AG10803 (cell line): ENCODE results near the gene FRRS1L.
A peak's percentile ranks its signal among the peaks of the same experiment; 100 is the strongest.

Experiments
- DNase-seq: peaks from one replicate; pipeline ENCODE4 v3.0.0; 2010; ENCODE audit warnings: low read depth
- H3K4me3 ChIP-seq: 2 replicates; pipeline ENCODE4 v1.5.1; 2011; ENCODE audit warnings: mild to moderate bottlenecking, low read length, control low read depth
- CTCF ChIP-seq: conservative IDR thresholded peaks from 2 replicates; pipeline ENCODE4 v1.5.1; 2011; ENCODE audit warnings: mild to moderate bottlenecking, low read length, control low read depth, inconsistent platforms

The FRRS1L gene

GRCh38 chr9:109164042-109164441 lies 3.0 kb downstream of the FRRS1L start:
- no peak for DNase-seq

GRCh38 chr9:109163194-109163593 lies 3.9 kb downstream of the FRRS1L start:
- TF ChIP-seq CTCF, result no peak
- H3K4me3 ChIP-seq, result no peak overlapping the region
- no peak for DNase-seq

More at GRCh38 chr9:109164042-109164441, 3.0 kb downstream of the FRRS1L start:
- no peak overlapping the region for H3K4me3 ChIP-seq
- no peak for TF ChIP-seq CTCF

DNA sequence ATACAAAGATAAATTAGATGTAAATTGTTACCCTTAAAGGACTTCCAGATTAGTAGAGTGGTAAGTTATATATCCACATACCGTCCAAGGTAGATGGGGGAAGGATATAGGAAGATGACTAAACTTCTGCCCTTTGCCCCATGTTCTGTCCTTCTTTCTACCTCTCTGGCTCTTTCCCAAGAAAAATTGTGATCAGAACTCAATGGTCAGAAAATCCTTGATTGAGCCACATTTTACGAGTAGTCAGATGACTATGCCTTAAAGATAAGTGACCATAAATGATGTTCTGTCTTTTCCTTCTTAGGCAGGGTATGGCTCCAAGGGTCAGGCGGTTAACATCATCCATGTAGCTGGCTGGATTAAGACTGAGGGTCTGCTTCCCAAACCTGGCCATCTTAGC lies 4.4 kb downstream of the FRRS1L start:
- DNase-seq, result no peak
- no peak for TF ChIP-seq CTCF
- no peak overlapping the region for H3K4me3 ChIP-seq

- TF ChIP-seq CTCF, result no peak
- no peak for DNase-seq
- no peak overlapping the region for H3K4me3 ChIP-seq
Measured at GRCh38 chr9:109161471-109161870, 5.6 kb downstream of the FRRS1L start.

DNA sequence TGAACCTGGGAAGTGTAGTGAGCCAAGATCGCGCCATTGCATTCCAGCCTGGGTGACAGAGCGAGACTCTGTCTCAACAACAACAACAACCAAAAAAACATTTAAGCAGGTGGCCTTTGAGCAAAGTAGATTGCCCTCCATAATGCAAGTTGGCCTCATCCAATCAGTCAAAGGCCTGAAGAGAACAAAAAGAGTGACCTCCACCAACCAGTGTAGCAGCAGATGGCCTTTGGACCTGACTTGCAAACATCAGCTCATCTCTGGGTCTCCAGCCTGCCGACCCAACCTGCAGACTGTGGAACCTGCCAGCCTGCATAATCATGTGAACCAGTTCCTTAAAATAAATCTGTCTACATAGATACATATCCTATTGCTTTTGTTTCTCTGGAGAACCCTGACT lies 7.5 kb downstream of the FRRS1L start:
- no peak overlapping the region for H3K4me3 ChIP-seq
- TF ChIP-seq CTCF, result no peak
- DNase-seq, result no peak

DNA sequence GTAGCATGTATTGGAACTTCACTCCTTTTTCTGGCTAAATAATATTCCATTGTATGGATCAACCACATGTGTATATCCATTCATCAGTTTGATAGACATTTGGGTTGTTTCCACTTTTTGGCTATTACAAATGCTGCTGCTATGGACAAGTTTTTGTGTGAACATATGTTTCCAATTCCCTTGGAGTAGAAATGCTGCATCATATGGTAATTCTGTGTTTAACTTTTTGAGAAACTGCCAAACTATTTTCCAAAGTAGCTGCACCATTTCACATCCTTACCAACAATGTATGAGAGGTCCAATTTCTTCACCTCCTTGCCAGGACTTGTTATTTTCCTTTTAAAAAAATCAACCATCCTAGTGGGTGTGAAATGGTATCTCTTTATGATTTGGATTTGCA lies 8.4 kb downstream of the FRRS1L start:
- TF ChIP-seq CTCF, result no peak
- peak; percentile 69 for DNase-seq
- no peak overlapping the region for H3K4me3 ChIP-seq

DNA sequence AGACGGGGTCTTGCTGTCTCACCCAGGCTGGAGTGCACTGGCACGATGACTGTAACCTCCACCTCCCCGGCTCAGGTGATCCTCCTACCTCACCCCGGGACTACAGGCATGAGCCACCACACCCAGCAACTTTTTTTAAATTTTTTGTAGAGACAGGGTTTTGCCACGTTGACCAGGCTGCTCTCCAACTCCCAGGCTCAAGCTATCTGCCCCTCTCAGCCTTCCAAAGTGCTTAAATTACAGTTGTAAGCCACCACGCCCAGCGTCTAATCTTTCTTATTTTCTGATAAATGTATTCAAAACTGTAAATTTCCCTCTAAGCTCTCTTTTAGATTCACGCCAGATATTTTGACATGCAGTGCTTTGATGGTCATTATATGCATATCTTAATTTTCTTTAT lies 10.3 kb downstream of the FRRS1L start:
- no peak for TF ChIP-seq CTCF
- no peak for DNase-seq
- no peak overlapping the region for H3K4me3 ChIP-seq
